Measurements from ENCODE around the gene C11orf42. TPM values are rescaled to one million over a fixed set of nuclear protein-coding genes. Genes with fewer than 3 reads are reported as not detected.

Gene C11orf42
- total RNA-seq, 4 donors from 2014 or later = not detected

DNA sequence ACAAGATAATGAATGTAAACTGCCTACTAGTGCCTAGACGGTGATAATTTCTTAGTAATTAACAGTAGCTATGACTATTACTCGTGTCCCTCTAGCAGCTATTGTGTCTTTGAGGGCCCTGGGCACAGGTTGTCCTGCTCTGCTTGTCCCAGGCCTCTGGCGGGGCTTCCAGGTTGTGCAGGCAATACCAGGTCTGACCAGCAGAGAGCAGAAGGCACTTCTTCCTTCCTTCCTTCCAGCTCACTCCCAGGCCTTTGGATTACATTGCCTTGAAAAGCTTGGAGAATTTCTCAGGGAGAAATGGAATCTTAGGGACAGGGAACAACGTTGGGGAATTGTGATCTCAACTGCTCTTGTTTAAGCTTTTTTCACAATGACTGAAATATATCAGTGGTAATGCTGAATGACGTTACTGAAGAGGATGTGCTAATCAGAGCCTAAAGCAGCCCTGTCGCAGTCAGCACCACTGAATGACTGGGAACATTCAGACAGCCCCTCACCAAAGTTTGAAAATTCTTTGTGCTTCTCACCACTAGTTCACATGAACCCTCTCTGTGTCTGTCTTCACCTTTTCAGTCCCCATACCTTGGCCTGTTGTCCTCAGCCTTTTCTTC lies 45.9 kb downstream of the C11orf42 start:
- H3K27ac ChIP-seq = peak overlapping the region in 1 of 2 donors; percentile 3
- TF ChIP-seq, protein P1, sequence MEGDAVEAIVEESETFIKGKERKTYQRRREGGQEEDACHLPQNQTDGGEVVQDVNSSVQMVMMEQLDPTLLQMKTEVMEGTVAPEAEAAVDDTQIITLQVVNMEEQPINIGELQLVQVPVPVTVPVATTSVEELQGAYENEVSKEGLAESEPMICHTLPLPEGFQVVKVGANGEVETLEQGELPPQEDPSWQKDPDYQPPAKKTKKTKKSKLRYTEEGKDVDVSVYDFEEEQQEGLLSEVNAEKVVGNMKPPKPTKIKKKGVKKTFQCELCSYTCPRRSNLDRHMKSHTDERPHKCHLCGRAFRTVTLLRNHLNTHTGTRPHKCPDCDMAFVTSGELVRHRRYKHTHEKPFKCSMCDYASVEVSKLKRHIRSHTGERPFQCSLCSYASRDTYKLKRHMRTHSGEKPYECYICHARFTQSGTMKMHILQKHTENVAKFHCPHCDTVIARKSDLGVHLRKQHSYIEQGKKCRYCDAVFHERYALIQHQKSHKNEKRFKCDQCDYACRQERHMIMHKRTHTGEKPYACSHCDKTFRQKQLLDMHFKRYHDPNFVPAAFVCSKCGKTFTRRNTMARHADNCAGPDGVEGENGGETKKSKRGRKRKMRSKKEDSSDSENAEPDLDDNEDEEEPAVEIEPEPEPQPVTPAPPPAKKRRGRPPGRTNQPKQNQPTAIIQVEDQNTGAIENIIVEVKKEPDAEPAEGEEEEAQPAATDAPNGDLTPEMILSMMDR (IDR thresholded peaks at IDR 0.05) = peak; percentile 49 to 83 (median 76)
- no peak for TF ChIP-seq POLR2A (IDR thresholded peaks at IDR 0.05)

DNA sequence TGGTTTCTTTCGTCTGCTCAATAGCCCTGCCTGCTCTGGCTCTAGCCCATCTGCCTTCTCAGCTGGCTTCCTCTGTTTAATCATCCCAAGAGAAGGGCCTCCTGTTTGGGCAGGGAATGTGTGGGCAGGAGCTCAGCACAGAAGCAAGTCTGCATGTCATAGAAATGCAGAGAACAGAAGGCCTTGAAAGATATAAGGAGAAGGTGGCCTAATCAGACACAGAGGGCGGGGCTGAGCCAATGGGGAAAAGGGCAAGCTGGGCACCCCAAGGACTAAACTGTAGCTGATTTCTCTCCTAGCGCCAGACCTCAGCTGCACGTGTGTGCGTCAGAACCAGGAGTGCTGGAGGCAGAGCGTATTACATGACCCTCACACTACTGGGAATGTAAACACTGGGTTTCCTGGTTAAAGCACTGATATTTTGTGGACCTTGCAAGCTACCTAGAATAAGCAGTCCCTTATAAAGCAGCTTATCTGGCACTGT lies 46.7 kb downstream of the C11orf42 start:
- DNase-seq = no peak
- intact Hi-C loops (cut with DNase I; ENCODE audit: low total_unique reads) = no loop called here
- H3K27ac ChIP-seq = peak overlapping the region in 1 of 2 donors; percentile 3
- H3K4me1 ChIP-seq = no peaks in the 10 kb centered on the region
- H3K9me3 ChIP-seq = no peaks in the 10 kb centered on the region
- H3K4me3 ChIP-seq = no peak overlapping the region
- no peaks in the 10 kb centered on the region for H3K36me3 ChIP-seq
- no peaks in the 10 kb centered on the region for H3K27me3 ChIP-seq
- TF ChIP-seq, protein P1 (IDR thresholded peaks at IDR 0.05) = no peak
- no peak for TF ChIP-seq POLR2A (IDR thresholded peaks at IDR 0.05)

More for the DNA sequence above, 45.9 kb downstream of the C11orf42 start:
- H3K4me1 ChIP-seq = no peaks in the 10 kb centered on the region
- DNase-seq = peak; percentile 62 to 70
- intact Hi-C loops (cut with DNase I; ENCODE audit: low total_unique reads) = no loop called here
- H3K9me3 ChIP-seq = no peaks in the 10 kb centered on the region
- no peaks in the 10 kb centered on the region for H3K27me3 ChIP-seq
- no peak overlapping the region for H3K4me3 ChIP-seq
- H3K36me3 ChIP-seq = no peaks in the 10 kb centered on the region

DNA sequence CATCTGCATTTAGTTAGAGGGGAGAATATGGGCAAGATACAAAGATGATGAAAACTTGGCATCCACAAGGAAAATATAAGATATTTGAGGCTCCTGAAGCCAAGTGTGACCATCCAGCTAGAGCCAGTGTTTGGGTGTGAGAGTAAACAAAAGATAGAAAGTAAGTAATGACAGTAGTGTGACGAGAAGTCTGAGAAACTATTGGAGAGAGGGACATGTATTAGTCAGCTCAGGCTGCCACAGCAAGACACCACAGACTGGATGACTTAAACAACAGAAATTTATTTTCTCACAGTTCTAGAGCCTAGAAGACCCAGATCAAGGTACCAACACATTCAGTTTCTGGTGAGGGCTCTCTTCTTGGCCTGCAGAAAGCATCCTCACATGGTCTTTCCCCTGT lies 47.8 kb downstream of the C11orf42 start:
- Histone ChIP-seq H3K36me3 (no peaks in the 10 kb centered on the region), H3K9me3 (no peaks in the 10 kb centered on the region), H3K4me3 (no peak overlapping the region), H3K27ac (no peak overlapping the region), H3K4me1 (no peaks in the 10 kb centered on the region), H3K27me3 (no peaks in the 10 kb centered on the region)
- intact Hi-C loops (cut with DNase I; ENCODE audit: low total_unique reads) = no loop called here
- TF ChIP-seq, protein P1 (IDR thresholded peaks at IDR 0.05) = no peak
- no peak for TF ChIP-seq POLR2A (IDR thresholded peaks at IDR 0.05)
- DNase-seq = no peak

DNA sequence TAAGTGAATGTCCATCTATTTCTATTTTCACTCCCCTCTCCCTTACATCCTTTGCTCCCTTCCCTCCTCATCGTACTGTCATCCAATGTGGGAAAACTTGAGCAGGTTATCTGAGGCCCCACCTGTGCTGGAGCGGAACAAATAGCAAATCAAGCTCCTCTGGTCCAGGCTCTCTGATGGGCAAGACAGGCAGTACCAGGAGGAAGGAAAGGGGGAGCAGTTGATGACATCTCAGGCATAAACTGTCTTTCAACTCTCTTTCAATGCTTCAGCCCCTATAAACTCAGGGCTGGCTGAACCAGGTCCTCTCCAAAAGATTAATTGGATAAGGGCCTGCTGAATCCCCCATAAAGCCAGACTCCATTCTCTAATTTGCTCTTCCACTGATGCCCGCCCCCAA lies 52.8 kb downstream of the C11orf42 start:
- Histone ChIP-seq H3K9me3 (no peaks in the 10 kb centered on the region), H3K4me3 (no peak overlapping the region), H3K4me1 (peaks cover 0 to 6% of the 10 kb centered on the region in 2 donors), H3K27ac (no peak overlapping the region), H3K27me3 (no peaks in the 10 kb centered on the region), H3K36me3 (no peaks in the 10 kb centered on the region)
- TF ChIP-seq, protein P1 (IDR thresholded peaks at IDR 0.05) = no peak
- TF ChIP-seq POLR2A (IDR thresholded peaks at IDR 0.05) = no peak
- DNase-seq = no peak
- intact Hi-C loops (cut with DNase I; ENCODE audit: low total_unique reads) = no loop called here

DNA sequence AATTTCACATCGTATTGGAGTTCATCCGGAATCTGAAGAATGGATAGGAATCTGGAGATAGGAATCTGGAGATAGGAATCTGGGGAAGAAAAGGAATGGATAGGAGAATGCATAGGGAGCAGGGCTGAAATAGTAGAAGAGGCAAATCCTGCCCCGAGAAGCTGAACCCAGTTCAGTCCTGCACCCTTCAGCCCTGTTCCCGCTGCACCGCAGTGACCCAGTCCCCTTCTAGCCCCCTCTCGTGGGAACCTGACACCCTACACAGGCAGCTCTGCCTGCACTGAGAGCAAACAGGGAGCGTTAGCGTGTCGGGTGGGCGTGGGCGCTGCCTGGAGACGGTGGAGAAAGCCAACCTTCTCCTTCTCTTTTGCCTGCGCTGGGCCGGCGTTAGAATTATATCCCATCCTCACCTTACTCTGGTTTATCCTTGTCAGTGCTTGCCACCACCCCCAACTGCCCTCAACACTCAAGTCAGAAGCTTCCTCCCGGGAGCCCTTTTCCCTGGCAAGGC lies 53.3 kb downstream of the C11orf42 start:
- Histone ChIP-seq H3K27ac (no peak overlapping the region), H3K36me3 (no peaks in the 10 kb centered on the region), H3K27me3 (no peaks in the 10 kb centered on the region), H3K9me3 (no peaks in the 10 kb centered on the region), H3K4me3 (peak overlapping the region; percentile 32 to 40), H3K4me1 (peaks cover 0 to 6% of the 10 kb centered on the region in 2 donors)
- TF ChIP-seq, protein P1 (IDR thresholded peaks at IDR 0.05) = no peak
- TF ChIP-seq POLR2A (IDR thresholded peaks at IDR 0.05) = no peak
- intact Hi-C loops (cut with DNase I; ENCODE audit: low total_unique reads) = no loop called here
- no peak for DNase-seq
